Activated CD4-positive, alpha-beta T cell treated with anti-CD3 and anti-CD28 coated beads for 1 hour (primary cell): Measurements from ENCODE around the gene EHBP1L1.
A peak's percentile ranks its signal among the peaks of the same experiment; 100 is the strongest.

Experiments used
- DNase-seq: peaks from one replicate; pipeline ENCODE4 v3.0.0-alpha.2; 2020

Gene EHBP1L1

GRCh38 chr11:65599216-65599954 lies 23.5 kb downstream of the EHBP1L1 start:
- no peak for DNase-seq

- DNase-seq = no peak
Observed at GRCh38 chr11:65599955-65600246, 24.0 kb downstream of the EHBP1L1 start.

- no peak for DNase-seq
Observed at GRCh38 chr11:65604258-65604657, 28.4 kb downstream of the EHBP1L1 start.

- DNase-seq = no peak
Observed at GRCh38 chr11:65606876-65607613, 31.2 kb downstream of the EHBP1L1 start.

GRCh38 chr11:65607614-65608426 lies 32.0 kb downstream of the EHBP1L1 start:
- no peak for DNase-seq

- no peak for DNase-seq
Observed at GRCh38 chr11:65609229-65609628, 33.4 kb downstream of the EHBP1L1 start.

- no peak for DNase-seq
Observed at GRCh38 chr11:65609665-65610064, 33.8 kb downstream of the EHBP1L1 start.

- no peak for DNase-seq
Observed at GRCh38 chr11:65610404-65610803, 34.6 kb downstream of the EHBP1L1 start.

GRCh38 chr11:65611028-65611757 lies 35.3 kb downstream of the EHBP1L1 start:
- DNase-seq = no peak

GRCh38 chr11:65611758-65612603 lies 36.1 kb downstream of the EHBP1L1 start:
- DNase-seq = no peak

GRCh38 chr11:65612691-65613090 lies 36.8 kb downstream of the EHBP1L1 start:
- DNase-seq = no peak

- DNase-seq = no peak
Observed at GRCh38 chr11:65613091-65613928, 37.5 kb downstream of the EHBP1L1 start.

GRCh38 chr11:65615229-65615949 lies 39.5 kb downstream of the EHBP1L1 start, which contains the start of gene PCNX3:
PCNX3 (plus strand) TSS chr11:65615776; CDS start chr11:65616312, 536 bp downstream.
- DNase-seq = peak; percentile 100

- no peak for DNase-seq
Observed at GRCh38 chr11:65615950-65616574, 40.2 kb downstream of the EHBP1L1 start.

- DNase-seq = no peak
Observed at GRCh38 chr11:65616575-65617001, 40.7 kb downstream of the EHBP1L1 start.

- no peak for DNase-seq
Observed at GRCh38 chr11:65617136-65617850, 41.4 kb downstream of the EHBP1L1 start.

- DNase-seq = no peak
Observed at GRCh38 chr11:65617990-65618751, 42.3 kb downstream of the EHBP1L1 start.

- no peak for DNase-seq
Observed at GRCh38 chr11:65618763-65619162, 42.9 kb downstream of the EHBP1L1 start.
